Measurements from ENCODE around the gene PDC.

PDC gene

DNA sequence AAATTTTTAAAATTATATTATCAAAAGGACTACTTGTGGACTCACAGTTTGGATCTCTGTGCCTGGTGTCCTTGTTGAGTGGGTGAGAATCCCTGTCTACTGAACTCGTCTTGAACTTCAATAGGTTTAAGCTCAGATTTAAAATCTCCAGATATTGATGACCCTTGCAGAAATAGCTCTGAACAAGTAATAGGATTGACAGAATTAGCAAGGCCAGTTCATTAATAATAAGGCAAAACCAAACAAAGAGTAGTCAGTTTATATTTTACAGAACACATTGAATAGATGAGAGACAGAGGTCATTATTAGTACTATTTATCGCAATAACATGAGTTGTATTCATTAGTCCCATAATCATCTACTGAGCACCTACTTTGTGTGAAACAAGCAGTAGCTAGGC lies at the start of gene PDC:
PDC (minus strand) TSS at position 101 of the 400 bp plus-strand sequence. CDS start 11,655 bp downstream, outside the sequence.
- no peak for DNase-seq

DNA sequence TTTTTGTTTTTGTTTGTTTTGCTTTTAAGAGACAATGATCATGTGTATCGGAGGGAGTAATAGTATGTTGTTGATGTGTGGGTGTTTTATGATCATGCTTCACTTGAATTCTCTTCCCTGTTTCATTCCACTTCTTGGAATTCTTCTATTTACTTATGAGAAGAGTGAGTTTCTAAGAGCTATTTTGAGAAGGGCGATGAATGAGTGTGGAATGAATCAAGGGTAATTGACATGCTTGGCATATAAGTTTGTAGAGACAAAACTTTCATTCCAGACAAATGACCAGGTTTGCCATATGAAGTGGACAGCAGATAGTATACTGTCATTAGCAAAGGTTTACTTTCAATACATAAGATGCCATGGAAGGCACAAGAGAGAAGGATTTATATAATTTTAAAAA lies 42.3 kb upstream of the PDC start:
- no peak for DNase-seq

DNA sequence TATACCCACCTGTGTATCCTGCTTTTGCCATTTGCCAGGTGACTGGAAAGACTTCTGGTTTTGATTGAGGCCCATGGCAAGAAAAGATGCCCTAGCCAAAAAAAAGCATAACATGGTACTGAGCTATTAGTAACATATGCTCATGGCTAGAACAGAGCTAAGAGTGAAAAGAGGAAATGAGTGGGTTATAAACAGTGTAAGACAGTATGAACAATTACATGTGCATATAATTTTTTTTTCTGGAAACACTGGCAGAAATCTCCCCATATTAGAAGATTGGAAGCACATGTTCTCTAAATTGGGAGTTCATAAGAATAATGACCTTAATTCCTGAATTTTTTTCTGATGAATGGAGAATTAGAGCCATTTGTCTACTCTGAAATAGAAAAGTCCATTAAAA lies 41.2 kb upstream of the PDC start:
- DNase-seq: no peak

DNA sequence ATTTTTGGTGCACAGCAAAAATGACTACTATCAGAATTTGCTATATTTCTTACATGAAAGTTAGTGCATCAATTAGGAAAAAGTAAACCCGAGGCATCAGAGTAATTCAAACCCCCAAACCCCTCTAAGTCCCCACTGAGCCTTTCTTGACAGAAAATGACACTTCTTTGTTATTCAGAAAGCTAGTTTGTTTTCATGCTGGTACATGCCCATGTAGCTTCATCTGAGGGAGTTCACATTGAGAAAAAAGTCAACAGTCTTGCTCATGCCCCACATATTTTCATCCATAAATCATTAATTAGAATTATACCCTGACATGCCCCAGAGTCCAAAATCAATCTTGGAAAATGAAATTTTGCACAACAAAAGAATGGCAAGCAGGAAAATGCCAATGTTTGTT lies 39.9 kb upstream of the PDC start:
- no peak for DNase-seq

DNA sequence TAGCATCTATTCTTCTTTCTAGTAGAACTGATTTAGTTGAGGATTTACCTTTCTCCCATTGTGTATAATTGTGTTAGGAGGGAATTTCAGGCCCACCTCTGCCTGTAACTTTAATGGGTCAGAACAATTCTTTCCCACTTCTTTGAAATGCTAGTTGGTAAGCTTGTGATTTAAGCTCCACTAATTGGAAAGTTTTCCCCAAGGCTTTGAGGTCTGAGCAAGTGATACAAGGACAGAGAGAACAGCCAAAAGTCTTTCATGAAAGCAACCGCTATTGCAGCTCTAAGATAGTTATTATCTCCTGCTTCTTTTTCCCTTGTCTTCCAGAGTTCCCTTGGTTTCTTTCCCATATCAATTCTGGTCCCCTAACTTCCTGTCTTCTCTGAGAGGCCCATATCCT lies 38.7 kb upstream of the PDC start:
- no peak for DNase-seq

DNA sequence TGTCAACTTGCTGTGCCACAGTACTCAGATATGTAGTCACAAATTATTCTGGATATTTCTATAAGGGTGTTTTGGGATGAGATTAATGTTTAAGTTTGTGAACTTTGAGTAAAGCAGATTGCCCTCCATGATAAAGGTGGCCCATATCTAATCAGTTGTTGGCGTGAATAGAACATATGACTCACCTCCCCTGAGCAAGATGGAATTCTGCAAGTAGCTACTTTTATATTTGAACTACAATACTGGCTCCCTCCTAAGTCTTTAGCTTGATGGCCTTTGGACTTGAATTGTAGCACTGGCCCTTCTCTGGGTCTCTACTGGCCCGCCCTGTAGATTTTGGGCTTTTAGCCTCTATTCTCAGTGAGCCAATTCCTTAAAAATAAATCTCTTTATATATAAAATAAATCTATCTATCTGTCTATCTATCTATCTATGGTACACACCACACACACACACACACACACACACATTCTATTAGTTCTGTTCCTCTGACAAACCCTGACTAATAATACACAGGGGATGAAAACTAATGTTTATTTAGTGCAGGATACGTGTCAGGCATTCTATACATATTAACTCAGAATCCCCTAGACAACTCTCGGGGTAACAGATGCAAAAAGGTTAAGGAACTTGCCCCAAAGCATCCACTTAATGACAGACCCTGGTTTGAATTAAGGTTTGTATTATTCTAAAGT lies 37.9 kb upstream of the PDC start:
- DNase-seq: no peak

DNA sequence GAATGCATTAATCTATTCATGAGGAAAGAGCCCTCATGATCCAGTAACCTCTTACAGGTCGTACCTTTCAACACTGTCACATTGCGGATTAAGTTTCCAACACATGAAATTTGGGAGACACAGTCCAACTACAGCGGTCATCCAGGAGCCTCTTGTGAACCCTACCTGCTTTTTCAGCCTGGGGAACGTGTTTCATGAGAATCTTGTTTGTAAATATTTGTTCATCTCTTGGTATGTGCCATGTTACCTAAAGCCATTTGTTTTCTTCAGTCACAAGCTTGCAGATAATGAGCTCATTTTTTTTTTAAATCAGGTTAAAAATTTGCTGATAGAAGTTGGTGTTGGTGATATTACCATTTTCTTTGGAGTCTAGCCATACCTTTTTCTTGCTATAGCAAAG lies 37.2 kb upstream of the PDC start:
- DNase-seq: no peak

DNA sequence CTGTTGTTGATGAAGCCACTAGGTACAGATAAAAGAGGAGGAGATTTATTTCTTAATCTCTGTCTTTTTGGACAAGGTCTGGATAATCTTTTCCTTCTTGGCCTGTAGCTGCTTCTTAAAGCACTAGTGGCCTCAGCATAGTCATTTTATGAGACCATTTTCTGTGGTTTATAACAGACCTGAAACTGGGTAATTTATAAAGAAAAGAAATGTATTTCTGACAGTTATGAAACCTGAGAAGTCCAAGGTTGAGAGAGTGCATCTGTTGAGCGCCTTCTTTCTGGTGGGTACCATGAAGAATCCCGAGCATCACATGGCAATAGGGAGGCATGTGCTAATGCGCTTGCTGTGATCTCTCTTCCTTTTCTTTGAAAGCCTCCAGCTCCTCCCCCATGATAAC lies 36.7 kb upstream of the PDC start:
- DNase-seq: no peak

DNA sequence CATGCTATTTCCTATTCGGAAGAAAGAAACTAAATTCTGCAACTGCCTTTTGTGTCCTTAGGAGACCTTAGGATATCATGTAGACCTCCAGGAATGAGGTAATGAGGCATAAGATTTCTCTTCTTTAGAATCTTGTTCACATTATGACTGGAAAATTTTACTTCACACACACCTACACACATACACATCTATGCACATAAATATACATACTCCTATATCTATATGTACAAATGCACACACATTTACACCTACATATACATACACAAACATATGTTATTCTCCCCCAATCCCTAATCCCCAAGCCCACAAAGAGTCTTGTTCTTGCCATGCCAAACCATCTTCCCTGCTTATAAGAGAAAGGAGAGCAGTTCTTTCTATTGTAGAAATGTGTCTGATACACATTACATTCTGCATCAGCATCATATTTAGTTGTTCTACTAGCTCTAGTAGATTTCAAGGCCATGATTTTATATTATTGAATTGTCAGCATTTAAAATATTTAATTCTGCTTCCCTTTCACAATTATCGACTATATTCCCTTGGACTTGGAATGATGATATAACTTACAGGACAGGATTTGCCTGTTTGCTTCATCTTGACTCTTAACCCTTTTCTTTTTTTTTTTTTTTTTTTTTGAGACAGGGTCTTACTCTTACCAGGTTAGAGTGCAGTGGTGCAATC lies 35.4 kb upstream of the PDC start:
- no peak for DNase-seq

DNA sequence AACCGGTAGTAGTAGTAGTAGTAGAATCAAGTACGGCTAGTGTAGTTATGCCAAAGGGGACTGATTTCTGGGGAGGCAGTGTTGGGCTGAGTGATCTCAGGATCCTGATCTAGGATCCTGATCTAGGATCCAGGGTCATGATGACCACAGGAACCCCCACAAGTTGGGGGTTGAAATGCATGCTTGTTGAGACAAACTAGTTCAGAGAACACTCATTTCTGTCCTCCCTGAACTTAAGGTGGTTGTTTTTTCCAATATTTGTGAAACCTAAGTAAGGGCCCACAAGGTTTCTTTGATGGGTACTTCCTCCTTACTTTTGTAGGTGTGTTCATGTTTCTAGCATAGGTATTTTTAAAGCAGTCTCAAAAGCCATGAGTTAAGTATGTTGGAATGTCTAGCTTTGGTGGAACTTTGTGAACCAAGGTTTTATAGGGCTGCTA lies 33.9 kb upstream of the PDC start:
- no peak for DNase-seq

DNA sequence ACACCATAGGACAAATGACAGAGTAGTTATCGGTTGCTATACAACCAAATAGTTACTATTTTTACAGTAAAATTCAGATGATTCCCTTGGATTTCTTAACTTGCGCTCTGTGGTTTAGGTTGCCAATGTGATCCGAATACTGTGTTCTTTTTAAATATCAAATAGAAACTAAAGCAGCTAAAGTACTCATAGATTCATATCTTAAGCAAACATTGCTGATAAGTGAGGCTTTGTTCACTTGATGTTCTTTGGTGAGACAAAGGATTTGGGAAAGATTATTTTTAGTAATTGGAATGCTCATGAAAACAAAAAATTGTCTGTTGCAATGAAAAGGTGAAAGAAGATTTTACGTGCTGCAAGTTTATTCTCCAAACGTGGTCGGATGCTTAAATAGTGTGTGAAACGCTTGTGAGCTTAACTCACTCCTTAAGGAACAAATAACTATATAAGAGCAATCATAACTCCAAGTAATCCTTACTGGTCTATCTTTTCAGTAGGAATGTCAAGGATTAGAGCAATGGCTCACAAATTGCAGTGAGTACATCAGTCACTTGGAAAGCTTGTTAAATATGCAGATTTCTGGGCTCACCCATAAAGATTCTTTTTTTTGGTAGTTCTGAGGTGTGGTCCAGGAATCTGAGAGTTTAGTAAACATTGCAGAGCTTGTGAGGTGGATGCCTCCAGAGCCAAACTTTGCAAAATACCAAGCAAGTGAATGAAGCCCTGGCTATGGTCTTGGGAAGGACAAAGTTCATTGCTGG lies 31.8 kb upstream of the PDC start:
- no peak for DNase-seq

DNA sequence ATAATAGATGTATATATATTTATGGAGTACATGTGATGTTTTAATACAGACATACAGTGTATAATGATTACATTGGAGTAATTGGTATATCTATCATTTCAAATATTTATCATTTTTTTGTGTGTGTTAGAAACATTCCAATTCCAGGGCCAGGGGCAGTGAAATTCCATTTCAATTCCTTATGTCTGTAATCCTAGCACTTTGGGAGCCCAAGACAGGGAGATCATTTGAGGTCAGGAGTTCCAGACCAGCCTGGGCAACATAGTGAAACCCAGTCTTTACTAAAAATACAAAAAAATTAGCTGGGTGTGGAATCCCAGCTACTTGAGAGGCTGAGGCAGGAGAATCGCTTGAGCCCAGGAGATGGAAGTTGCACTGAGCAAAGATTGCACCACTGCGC lies 30.4 kb upstream of the PDC start:
- DNase-seq: no peak

DNA sequence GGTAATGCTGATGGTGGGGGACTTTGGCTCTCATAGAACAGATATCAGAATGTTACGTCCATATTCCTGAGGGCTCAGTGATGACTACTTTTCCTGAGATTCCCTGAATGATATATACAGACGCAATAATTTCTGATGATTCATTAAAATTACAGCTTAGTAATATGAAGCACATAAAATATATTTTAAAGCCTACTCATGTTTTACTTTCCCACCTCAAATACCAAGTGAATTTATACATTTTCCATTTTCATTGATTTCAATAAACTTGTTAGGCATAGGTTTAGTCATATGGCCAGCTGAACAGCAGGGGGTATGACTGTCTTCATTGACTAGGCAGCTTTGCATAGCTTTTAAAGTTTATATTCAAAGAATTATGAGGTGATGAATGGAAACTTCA lies 26.2 kb upstream of the PDC start:
- DNase-seq: no peak

DNA sequence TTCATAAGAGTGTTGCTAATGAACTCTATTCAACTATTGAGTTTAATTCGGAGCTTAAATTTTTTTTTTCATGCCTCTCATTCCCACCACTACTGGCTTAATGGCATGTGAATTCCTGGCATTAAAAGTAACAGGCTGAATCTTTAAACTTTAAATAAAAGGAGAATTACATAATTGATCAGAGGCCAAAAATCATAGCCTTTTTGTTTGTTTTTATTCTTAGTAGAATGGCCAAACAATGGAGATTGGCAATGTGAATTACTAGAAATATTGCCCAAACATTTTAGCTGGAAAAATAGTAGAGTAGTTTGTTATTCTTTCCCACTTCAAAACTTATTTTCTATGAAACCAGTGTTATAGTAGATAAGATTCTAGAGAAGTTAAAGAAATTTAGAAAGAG lies 25.1 kb upstream of the PDC start:
- DNase-seq: no peak

DNA sequence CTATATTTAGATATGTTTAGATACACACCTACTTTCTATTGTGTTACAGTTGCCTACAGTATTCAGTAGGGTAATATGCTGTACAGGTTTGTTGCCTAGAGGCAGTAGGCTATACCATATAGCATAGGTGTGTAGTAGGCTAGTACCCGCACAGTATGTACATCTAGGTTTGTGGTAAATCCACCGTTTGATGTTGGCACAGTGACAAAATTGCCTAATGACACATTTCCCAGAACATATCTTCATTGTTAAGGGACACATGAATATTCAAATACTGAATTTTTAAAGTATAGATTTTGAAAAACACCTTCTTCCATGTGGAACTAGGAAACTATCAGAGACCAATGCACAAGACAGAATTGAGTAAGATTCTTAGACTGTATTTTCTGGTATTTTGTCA lies 22.6 kb upstream of the PDC start:
- no peak for DNase-seq

DNA sequence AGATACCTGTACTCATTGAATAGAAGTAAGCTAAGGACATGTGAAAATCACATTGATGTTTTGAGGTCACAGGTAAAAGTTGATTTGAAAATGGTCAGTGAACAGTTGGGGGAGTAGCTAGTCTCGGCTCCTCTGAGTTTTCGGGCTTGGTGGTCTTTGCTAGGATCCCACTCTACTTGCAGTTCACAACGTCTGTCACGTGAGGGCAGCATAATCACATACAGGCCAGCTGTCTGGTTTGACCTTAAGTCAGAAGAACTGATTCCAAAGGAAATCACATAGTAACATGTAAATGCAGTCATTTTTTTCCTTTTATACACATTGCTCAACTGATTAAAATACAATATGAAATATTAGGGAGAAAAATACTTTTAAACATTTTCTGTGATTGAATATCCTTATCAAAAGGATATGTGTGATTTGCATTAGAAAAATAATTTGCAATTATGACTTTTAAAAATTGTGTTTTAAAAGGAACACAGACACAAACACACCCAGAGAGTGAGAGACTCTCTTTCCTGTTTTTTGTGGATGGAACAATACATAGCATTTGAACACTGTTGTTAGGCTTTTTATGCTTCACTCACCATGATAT lies 21.8 kb upstream of the PDC start:
- peak in 36 of 58 donors; percentile 0 to 38 (median 8) for DNase-seq

DNA sequence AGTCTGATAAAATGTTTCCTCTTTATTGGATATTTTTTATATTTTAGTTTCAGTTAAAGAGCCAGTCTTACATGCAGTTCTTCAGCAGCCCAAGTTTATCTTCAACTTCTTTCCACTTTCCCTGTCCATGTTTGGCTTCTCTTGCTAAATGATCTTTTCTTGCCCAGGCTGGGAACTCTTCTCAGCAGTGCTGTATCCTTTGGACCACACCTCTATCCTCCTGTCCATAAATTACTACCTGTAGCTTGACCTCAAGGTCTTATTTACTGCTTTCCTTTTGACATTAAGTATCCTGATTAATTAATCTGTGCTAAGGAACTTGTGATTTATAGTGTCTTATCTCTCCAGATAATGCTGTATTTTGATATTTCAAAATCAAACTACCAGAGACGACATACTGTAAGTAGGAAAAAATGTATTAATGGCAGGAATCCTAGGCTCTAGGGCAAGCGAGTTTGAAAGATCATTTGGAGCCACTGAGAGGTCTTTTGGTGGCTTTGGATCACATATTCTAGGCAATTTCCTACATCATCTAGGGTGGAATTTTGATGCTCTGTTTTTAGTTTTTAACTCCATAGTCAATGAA lies 20.5 kb upstream of the PDC start:
- no peak for DNase-seq

DNA sequence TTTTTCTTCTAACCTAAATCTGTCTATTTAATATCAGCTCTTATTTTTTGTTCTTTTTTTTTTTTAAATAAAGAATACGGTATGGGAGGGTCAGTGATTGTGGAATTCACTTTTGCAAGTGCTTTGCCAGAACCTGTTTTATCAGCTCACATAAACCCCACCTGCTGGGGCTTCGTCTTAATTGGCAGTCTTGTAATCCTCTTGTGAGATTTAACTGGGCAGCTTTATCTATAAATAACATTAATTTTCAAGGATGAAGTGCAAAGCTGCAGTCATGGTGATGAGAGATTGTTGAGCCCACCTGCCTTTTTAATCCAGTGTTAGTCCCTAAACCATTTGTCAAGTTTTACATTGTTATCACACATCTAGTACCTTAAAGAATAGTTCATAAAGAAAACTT lies 18.2 kb upstream of the PDC start:
- no peak for DNase-seq

DNA sequence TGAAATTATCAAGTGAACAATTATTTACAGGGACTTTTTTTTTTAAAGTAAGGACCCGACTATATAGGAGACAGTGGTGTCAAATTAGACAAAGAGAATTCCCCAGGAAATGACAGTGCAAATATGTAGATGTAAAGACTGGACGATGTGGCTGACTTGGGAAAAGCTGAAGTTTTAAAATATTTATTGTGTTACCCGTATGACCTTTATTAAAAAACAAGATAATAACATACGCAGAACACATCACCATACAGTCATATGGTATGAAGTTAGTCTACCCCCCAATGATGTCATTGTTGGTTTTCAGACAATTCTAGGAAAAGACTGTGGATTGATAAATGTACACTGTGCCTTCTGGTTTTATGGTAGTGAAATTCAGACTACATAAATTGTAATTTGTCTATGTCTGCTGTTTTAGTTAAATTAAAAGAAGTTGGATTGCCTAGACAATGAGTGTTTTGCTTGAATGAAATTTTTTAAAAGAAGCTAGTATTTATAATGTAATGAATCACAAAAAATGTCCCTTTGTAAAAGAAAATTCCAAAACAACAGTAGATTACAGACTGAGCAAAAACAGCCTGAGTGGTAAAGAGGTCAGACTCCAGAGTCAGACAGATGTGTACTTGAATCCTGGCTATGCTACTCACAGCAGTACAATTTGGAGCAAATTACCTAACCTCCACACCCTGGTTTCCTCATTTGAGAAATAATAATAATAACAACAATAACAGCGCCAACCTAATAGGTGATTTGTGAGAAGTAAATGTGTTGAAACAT lies 15.5 kb upstream of the PDC start:
- DNase-seq: no peak

DNA sequence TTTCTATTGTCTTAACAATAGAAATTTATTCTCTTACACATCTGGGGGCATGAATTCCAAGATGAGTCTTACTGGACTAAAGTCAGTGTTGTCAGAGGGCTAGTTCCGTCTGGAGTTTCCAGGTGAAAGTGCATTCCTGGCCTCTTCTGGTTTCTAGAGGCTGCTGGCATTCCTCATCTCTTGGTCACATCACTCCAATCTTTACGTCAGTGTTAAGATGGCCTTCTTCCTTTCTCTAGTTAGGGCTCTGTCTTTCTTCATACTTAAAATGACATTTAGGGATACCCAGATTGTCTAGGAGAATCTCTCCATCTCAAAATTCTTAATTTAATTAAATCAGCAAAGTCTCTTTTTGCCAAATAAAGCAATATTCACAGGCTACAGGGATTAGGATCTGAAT lies 13.3 kb upstream of the PDC start:
- no peak for DNase-seq

DNA sequence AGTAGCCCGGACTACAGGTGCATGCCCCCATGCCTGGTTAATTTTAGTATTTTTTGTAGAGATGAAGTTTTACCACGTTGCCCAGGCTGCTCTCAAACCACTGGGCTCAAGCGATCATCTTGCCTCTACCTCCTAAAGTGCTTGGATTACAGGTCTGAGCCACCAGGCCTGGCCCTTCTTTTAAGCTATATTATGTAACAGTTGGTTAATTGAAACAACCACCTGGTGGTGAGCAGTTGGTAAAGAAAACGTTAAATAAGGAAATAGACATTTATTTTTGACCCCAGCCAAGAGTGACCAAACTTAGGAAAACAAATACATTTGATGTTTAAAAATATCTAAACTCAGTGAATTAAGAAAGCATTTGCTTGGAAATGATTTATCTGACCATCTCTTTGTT lies 12.1 kb upstream of the PDC start:
- DNase-seq: no peak
